IMR-90 (cell line): ENCODE results near the gene ZNF580. TPM values are rescaled to one million over a fixed set of nuclear protein-coding genes. Genes with fewer than 3 reads are reported as not detected.

Experiments used
- ATAC-seq: fragments of 200-7000 bp; cut with Tn5 transposase; 2 replicates; pipeline ENCODE4 v1.9.1; 2020; ENCODE audit warnings: low read depth, mild to moderate bottlenecking, moderate library complexity
- BruUV-seq: library from RNA; stranded (reverse); fragments of 400-500 nt; replicated peaks from 2 replicates; lab custom pipeline; 2021; lab: Mats Ljungman, UMichigan
- CTCF ChIA-PET: fragments of 300-600 bp; formaldehyde crosslinking; extraction: SDS; loops from one replicate; lab custom pipeline; 2021; ENCODE audit warnings: antibody characterized with exemption; lab: Yijun Ruan, JAX
- POLR2A ChIA-PET: fragments of 300-600 bp; sonication (Branson Sonifier 250); formaldehyde crosslinking; loops from one replicate; lab custom pipeline; 2022; ENCODE audit warnings: antibody characterized with exemption; ENCODE audit not compliant: unreplicated experiment; lab: Charles Lee
- DNase-seq: peaks from one replicate; pipeline ENCODE4 v3.0.0; 2013
- H2AFZ ChIP-seq: replicated peaks from 2 replicates; pipeline ENCODE3; 2013; ENCODE audit warnings: low read length, mild to moderate bottlenecking; ENCODE audit not compliant: poor library complexity
- H2AK5ac ChIP-seq: 2 replicates; pipeline ENCODE4 v1.6.1; 2013; ENCODE audit warnings: low read depth, low read length, inconsistent platforms
- H2AK9ac ChIP-seq: replicated peaks from 2 replicates; pipeline ENCODE3; 2013; ENCODE audit warnings: mild to moderate bottlenecking, low read depth, low read length, moderate library complexity; ENCODE audit not compliant: poor library complexity
- H2BK120ac ChIP-seq: 2 replicates; pipeline ENCODE4 v1.6.1; 2013; ENCODE audit warnings: low read depth, low read length, inconsistent platforms
- H2BK15ac ChIP-seq: 3 replicates; pipeline ENCODE4 v1.6.1; 2013; ENCODE audit warnings: low read depth, low read length, inconsistent platforms
- H2BK20ac ChIP-seq: 2 replicates; pipeline ENCODE4 v1.6.1; 2013; ENCODE audit warnings: low read depth, mild to moderate bottlenecking, inconsistent platforms, low read length, moderate library complexity
- H2BK5ac ChIP-seq: 2 replicates; pipeline ENCODE4 v1.6.1; 2013; ENCODE audit warnings: mild to moderate bottlenecking, low read depth, low read length, inconsistent platforms; ENCODE audit not compliant: poor library complexity, severe bottlenecking
- H3K14ac ChIP-seq: replicated peaks from 2 replicates; pipeline ENCODE4 v1.6.1; 2013; ENCODE audit warnings: low read depth, low read length, inconsistent platforms
- H3K18ac ChIP-seq: 2 replicates; pipeline ENCODE4 v1.6.1; 2013; ENCODE audit warnings: low read depth, low read length, control low read depth
- H3K23ac ChIP-seq: 2 replicates; pipeline ENCODE4 v1.6.1; 2013; ENCODE audit warnings: low read depth, low read length, inconsistent platforms
- H3K27ac ChIP-seq: 2 replicates; pipeline ENCODE4 v1.5.1; 2013; ENCODE audit warnings: mild to moderate bottlenecking, control low read depth, low read length; ENCODE audit not compliant: insufficient read depth
- H3K27me3 ChIP-seq: 2 replicates; pipeline ENCODE4 v1.6.1; 2013; ENCODE audit warnings: low read length; ENCODE audit not compliant: control insufficient read depth, insufficient read depth
- H3K36me3 ChIP-seq: 2 replicates; pipeline ENCODE4 v1.6.1; 2013; ENCODE audit warnings: low read length, mixed read lengths; ENCODE audit not compliant: control insufficient read depth, insufficient read depth
- H3K4ac ChIP-seq: 2 replicates; pipeline ENCODE4 v1.6.1; 2013; ENCODE audit warnings: low read depth, low read length, inconsistent platforms
- H3K4me1 ChIP-seq: 2 replicates; pipeline ENCODE4 v1.6.1; 2013; ENCODE audit warnings: low read length, mixed read lengths; ENCODE audit not compliant: control insufficient read depth, insufficient read depth
- H3K4me2 ChIP-seq: 2 replicates; pipeline ENCODE4 v1.6.1; 2013; ENCODE audit warnings: low read depth, mild to moderate bottlenecking, control low read depth, low read length, moderate library complexity
- H3K4me3 ChIP-seq: 2 replicates; pipeline ENCODE4 v1.5.1; 2013; ENCODE audit warnings: low read depth, mild to moderate bottlenecking, control low read depth, low read length, moderate library complexity; ENCODE audit not compliant: insufficient read depth
- H3K56ac ChIP-seq: 2 replicates; pipeline ENCODE4 v1.6.1; 2013; ENCODE audit warnings: low read length, inconsistent platforms; ENCODE audit not compliant: insufficient read depth; ENCODE audit errors: extremely low read depth
- H3K79me1 ChIP-seq, 2 experiments: 2 replicates each; pipeline ENCODE4 v1.6.1; 2013; ENCODE audit warnings: low read length in 2 of 2, inconsistent platforms in 1 of 2, low read depth in 1 of 2
- H3K9ac ChIP-seq: 2 replicates; pipeline ENCODE4 v1.6.1; 2013; ENCODE audit warnings: low read depth, low read length, control low read depth
- H3K9me1 ChIP-seq: 2 replicates; pipeline ENCODE4 v1.6.1; 2013; ENCODE audit warnings: low read length, inconsistent platforms; ENCODE audit not compliant: insufficient read depth
- H3K9me3 ChIP-seq: 2 replicates; pipeline ENCODE4 v1.6.1; 2013; ENCODE audit warnings: low read length; ENCODE audit not compliant: control insufficient read depth, insufficient read depth
- H4K20me1 ChIP-seq: 2 replicates; pipeline ENCODE4 v1.6.1; 2013; ENCODE audit warnings: low read length, inconsistent platforms; ENCODE audit not compliant: insufficient read depth
- H4K5ac ChIP-seq: 2 replicates; pipeline ENCODE4 v1.6.1; 2013; ENCODE audit warnings: mild to moderate bottlenecking, low read depth, low read length, control low read depth
- H4K8ac ChIP-seq, 2 experiments: 2 replicates each; pipeline ENCODE4 v1.6.1; 2013; ENCODE audit warnings: low read depth in 2 of 2, low read length in 2 of 2, control low read depth in 1 of 2, inconsistent platforms in 1 of 2
- H4K91ac ChIP-seq: 2 replicates; pipeline ENCODE4 v1.6.1; 2013; ENCODE audit warnings: low read depth, low read length, inconsistent platforms; ENCODE audit not compliant: insufficient read depth
- CEBPB ChIP-seq: IDR thresholded peaks from 2 replicates; pipeline ENCODE4 v1.6.1; 2012; ENCODE audit warnings: low read depth, low read length, improper control_type of control experiment
- CHD1 ChIP-seq: IDR thresholded peaks from 2 replicates; pipeline ENCODE4 v1.6.1; 2012; ENCODE audit warnings: low read depth, low read length, improper control_type of control experiment
- ELK1 ChIP-seq: fragments of 150-350 bp; IDR thresholded peaks from 2 replicates; pipeline ENCODE4 v1.6.1; 2016; ENCODE audit warnings: low read depth, mild to moderate bottlenecking, low read length, moderate library complexity, borderline replicate concordance
- FOS ChIP-seq: fragments of 150-350 bp; IDR thresholded peaks from 2 replicates; pipeline ENCODE4 v1.6.1; 2016; ENCODE audit warnings: low read depth, low read length
- MAFK ChIP-seq: IDR thresholded peaks from 2 replicates; pipeline ENCODE4 v1.6.1; 2012; ENCODE audit warnings: low read depth, low read length, improper control_type of control experiment
- MXI1 ChIP-seq: IDR thresholded peaks from 2 replicates; pipeline ENCODE4 v1.6.1; 2012; ENCODE audit warnings: low read depth, mild to moderate bottlenecking, low read length, moderate library complexity, borderline replicate concordance
- NFE2L2 ChIP-seq: fragments of 150-350 bp; IDR thresholded peaks from 2 replicates; pipeline ENCODE4 v1.6.1; 2016; ENCODE audit warnings: low read depth, mild to moderate bottlenecking, low read length
- POLR2A ChIP-seq: IDR thresholded peaks from 2 replicates; pipeline ENCODE4 v1.6.1; 2012; ENCODE audit warnings: mild to moderate bottlenecking, low read depth, low read length
- RAD21 ChIP-seq: IDR thresholded peaks from 2 replicates; pipeline ENCODE4 v1.6.1; 2012; ENCODE audit warnings: low read length, improper control_type of control experiment
- RCOR1 ChIP-seq: IDR thresholded peaks from 2 replicates; pipeline ENCODE4 v1.6.1; 2012; ENCODE audit warnings: mild to moderate bottlenecking, low read length, improper control_type of control experiment; ENCODE audit not compliant: insufficient replicate concordance
- RFX5 ChIP-seq: IDR thresholded peaks from 2 replicates; pipeline ENCODE4 v1.8.0; 2012; ENCODE audit warnings: low read depth, mild to moderate bottlenecking, low read length, moderate library complexity
- USF2 ChIP-seq: fragments of 150-350 bp; IDR thresholded peaks from 2 replicates; pipeline ENCODE4 v1.6.1; 2017; ENCODE audit warnings: mild to moderate bottlenecking, antibody characterized with exemption, low read length, low read depth
- WGBS, 2 experiments: methylation state at CpG; one replicate each; pipeline versions ENCODE4 v1.1.5 to v1.1.7; 2013; ENCODE audit warnings: missing lambda C conversion rate in 2 of 2; ENCODE audit not compliant: insufficient read length in 1 of 2; ENCODE audit errors: extremely low coverage in 2 of 2; 5-methylcytosine and 5-hydroxymethylcytosine counted together
- dilution Hi-C: fragments of 300-500 bp; cut with HindIII; formaldehyde crosslinking; loops from one replicate; pipeline ENCODE4 v1.14.3; 2018; ENCODE audit warnings: low sequenced_read_pairs; ENCODE audit not compliant: unreplicated experiment
- in situ Hi-C: fragments of 300-500 bp; cut with MboI; formaldehyde crosslinking; loops from 3 replicates; pipeline ENCODE4 v1.14.3; 2019; ENCODE audit warnings: low sequenced_read_pairs, inconsistent platforms, mixed read lengths
- intact Hi-C: fragments of 100-400 bp; cut with micrococcal nuclease; formaldehyde crosslinking; loops from 2 replicates; pipeline ENCODE4 v1.10.0; 2022
- polyA plus RNA-seq, 3 experiments: library from polyadenylated mRNA; depleted of rRNA; stranded (reverse); fragments of >200 nt; gene quantifications; 2 replicates each; pipeline ENCODE4 v1.2.3, GENCODE V29; 2012; ENCODE audit warnings: low replicate concordance in 1 of 3
- total RNA-seq: library from RNA; depleted of rRNA; stranded (reverse); fragments of >200 nt; gene quantifications from 2 replicates; pipeline ENCODE4 v1.2.3, GENCODE V29; 2012

ZNF580 gene
- total and polyA plus RNA-seq, 2 of the 4 experiments (the other 2 are of a cell fraction) = 1.4 to 36.9 TPM

- no peak for TF ChIP-seq USF2
Measured at GRCh38 chr19:55686311-55687050, 45.7 kb downstream of the ZNF580 start (continued).

- BruUV-seq = no TSS peak
- H4K5ac ChIP-seq = no peak overlapping the region
- intact Hi-C loops (no loop called here), dilution Hi-C loops (no loop called here), in situ Hi-C loops (loop anchor here (25.0 kb wide), 1 partner anchor 450 kb away; the partner anchor contains the start of gene ZNF444)
- ATAC-seq (no peak), DNase-seq (no peak)
- no peak overlapping the region for H3K18ac ChIP-seq
- no peak overlapping the region for H2AFZ ChIP-seq
- no peak overlapping the region for H2BK20ac ChIP-seq
- peaks cover 4% of the 10 kb centered on the region; the same call in 1 of the 2 replicates for H3K9me1 ChIP-seq
- no peak overlapping the region for H2BK5ac ChIP-seq
- no peak overlapping the region for H3K9ac ChIP-seq
- no peak overlapping the region for H3K4ac ChIP-seq
- H4K20me1 ChIP-seq = peaks cover 52% of the 10 kb centered on the region
- no peaks in the 10 kb centered on the region for H3K4me1 ChIP-seq
- no peak overlapping the region for H2BK15ac ChIP-seq
- no peaks in the 10 kb centered on the region for H3K27me3 ChIP-seq
- H3K27ac ChIP-seq = no peak overlapping the region
- no peak overlapping the region for H2BK120ac ChIP-seq
- H4K91ac ChIP-seq = no peak overlapping the region
- H3K23ac ChIP-seq = no peak overlapping the region
- H3K56ac ChIP-seq = no peak overlapping the region
- no peak overlapping the region for H3K14ac ChIP-seq
- POLR2A ChIA-PET = no interaction called here
- peaks cover 17 to 40% of the 10 kb centered on the region in 2 experiments for H3K79me1 ChIP-seq
- WGBS, 2 experiments = 95% methylated on average over 8 of the region's 22 CpGs; no CpG with 5 or more reads in 1 of the 2 experiments
- no peak overlapping the region for H2AK9ac ChIP-seq
- peaks cover 63% of the 10 kb centered on the region for H3K36me3 ChIP-seq
- no peak overlapping the region for H3K4me2 ChIP-seq
- no peaks in the 10 kb centered on the region for H3K9me3 ChIP-seq
- CTCF ChIA-PET = no interaction called here
- H4K8ac ChIP-seq = no peak overlapping the region
- H2AK5ac ChIP-seq = no peak overlapping the region
- no peak overlapping the region for H3K4me3 ChIP-seq
- TF ChIP-seq POLR2A (no peak), FOS (no peak), MXI1 (no peak), USF2 (no peak), ELK1 (no peak), MAFK (no peak), RFX5 (no peak), RCOR1 (no peak), CHD1 (no peak), CEBPB (no peak), RAD21 (no peak), NFE2L2 (no peak)
Measured at GRCh38 chr19:55687281-55688201, 46.7 kb downstream of the ZNF580 start.
